ENCODE measurements around the gene STKLD1.
"Not testable (repeated sequence)": the region's sequence is repeated elsewhere in the genome, so short reads cannot be mapped to it uniquely, and the experiment has no call there.

The STKLD1 gene

GRCh38 chr9:133389562-133389961 lies 13.4 kb downstream of the STKLD1 start:
- no peak for TF ChIP-seq CTCF (IDR thresholded peaks at IDR 0.05; ENCODE audit: insufficient read depth, low read length, missing control alignments)
- CTCF ChIA-PET: interaction anchor here (1.2 to 1.4 kb wide), 3 partner anchors 11 to 16 kb away, joined by 3 read pairs; no protein-coding TSS in a partner anchor
- H3K4me3 ChIP-seq (ENCODE audit: low read depth, low read length): no peak overlapping the region
- DNase-seq (ENCODE audit: low read depth, low spot score): no peak
- POLR2A ChIA-PET: no interaction called here

DNA sequence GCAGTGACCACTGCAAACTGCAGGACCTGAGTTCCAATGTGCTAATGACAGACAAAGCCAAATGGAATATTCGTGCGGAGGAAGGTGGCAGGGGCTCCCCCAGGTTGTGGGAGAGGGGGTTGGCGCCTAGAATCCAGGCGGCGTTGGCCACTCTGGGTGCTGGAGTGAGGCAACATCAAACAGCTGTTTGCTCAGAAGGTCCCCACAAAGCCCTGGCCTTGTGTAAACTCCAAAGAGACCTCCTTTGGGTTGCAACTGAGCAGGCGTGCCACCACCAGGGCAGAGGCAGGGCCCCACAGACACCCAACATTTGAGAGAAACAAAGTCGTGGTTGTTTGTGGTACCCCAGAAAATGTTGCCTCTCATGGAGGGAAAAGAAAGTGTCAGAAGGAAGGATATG lies 14.5 kb downstream of the STKLD1 start:
- POLR2A ChIA-PET: no interaction called here
- CTCF ChIA-PET: no interaction called here
- no peak for TF ChIP-seq CTCF (IDR thresholded peaks at IDR 0.05; ENCODE audit: insufficient read depth, low read length, missing control alignments)
- no peak for DNase-seq (ENCODE audit: low read depth, low spot score)
- H3K4me3 ChIP-seq (ENCODE audit: low read depth, low read length): no peak overlapping the region

GRCh38 chr9:133391449-133391848 lies 15.3 kb downstream of the STKLD1 start:
- CTCF ChIA-PET; POLR2A ChIA-PET; H3K4me3 ChIP-seq (ENCODE audit: low read depth, low read length): not testable (repeated sequence)

DNA sequence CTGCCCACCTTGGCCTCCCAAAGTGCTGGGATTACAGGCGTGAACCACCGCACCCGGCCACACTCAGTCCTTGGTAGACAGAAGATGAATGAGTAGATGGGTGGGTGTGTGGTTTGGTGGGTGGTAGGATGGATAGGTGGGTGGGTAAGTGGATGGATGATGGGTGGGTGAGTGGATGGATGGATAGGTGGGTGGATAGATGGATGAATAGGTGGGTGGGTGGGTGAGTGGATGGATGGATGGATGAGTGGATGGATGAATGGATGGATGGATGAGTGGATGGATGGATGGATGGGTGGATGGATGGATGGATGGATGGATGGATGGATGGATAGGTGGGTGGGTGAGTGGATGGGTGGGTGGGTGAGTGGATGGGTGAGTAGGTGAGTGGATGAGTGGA lies 16.1 kb downstream of the STKLD1 start:
- POLR2A ChIA-PET; CTCF ChIA-PET; DNase-seq (ENCODE audit: low read depth, low spot score); H3K4me3 ChIP-seq (ENCODE audit: low read depth, low read length): not testable (repeated sequence)

More at GRCh38 chr9:133391449-133391848, 15.3 kb downstream of the STKLD1 start:
- not testable (repeated sequence) for DNase-seq (ENCODE audit: low read depth, low spot score)

GRCh38 chr9:133393399-133393798 lies 17.2 kb downstream of the STKLD1 start:
- ChIA-PET POLR2A (no interaction called here), CTCF (no interaction called here)
- no peak for TF ChIP-seq CTCF (IDR thresholded peaks at IDR 0.05; ENCODE audit: insufficient read depth, low read length, missing control alignments)

DNA sequence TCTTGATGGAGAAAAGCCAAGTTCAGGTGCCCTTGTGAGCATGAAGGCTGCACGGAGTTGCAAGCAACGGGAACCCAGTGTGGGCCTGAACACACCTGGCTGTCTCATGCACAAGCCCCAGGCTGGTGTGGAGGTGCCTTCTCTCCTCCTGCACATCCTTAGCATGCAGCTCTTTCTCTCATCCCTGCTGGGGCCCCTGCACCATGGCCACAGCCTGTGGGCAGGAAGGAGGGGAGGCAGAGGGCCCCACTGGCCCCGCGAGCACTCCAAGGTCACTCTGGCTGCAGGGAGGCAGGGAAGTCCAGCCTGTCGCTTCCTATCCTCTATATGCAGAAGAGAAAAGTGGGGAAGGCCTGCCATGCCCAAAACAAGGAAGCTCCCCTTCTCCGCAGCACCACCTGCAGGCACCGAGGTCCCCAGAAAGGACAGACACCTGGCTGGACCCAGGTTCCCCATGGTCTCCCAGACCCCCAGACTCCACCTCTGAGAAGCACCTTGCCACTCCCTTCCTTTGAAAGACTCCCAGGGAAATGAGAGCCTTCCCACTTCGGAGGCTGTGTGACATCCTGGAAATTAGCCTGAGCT lies 18.6 kb downstream of the STKLD1 start:
- TF ChIP-seq CTCF (IDR thresholded peaks at IDR 0.05; ENCODE audit: insufficient read depth, low read length, missing control alignments): no peak
- ChIA-PET POLR2A (no interaction called here), CTCF (interaction anchor here (1.2 to 1.7 kb wide), 3 partner anchors 8 to 13 kb away, joined by 3 to 5 read pairs (median 4); no protein-coding TSS in a partner anchor)
- no peak overlapping the region for H3K4me3 ChIP-seq (ENCODE audit: low read depth, low read length)
- no peak for DNase-seq (ENCODE audit: low read depth, low spot score)

More at GRCh38 chr9:133393399-133393798, 17.2 kb downstream of the STKLD1 start:
- no peak overlapping the region for H3K4me3 ChIP-seq (ENCODE audit: low read depth, low read length)
- no peak for DNase-seq (ENCODE audit: low read depth, low spot score)

DNA sequence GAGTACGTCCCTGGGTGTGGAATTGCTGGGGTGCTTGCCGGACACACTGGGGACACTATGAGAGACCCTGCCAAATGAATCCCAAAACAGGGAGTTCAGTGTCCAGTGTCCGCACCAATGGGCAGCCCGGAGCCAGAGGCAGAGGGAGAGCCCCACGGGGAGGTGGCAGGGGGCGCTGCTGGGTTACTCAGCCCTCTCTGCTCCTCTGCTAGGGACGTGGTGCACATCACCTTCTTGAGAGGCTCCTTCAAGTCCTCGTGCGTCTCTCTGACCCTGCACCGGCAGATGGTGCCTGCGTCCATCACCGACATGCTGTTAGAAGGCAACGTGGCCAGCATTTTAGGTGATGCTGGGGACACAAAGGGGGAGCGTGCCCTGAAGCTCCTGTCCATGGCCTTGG lies 20.8 kb downstream of the STKLD1 start:
- no peak for DNase-seq (ENCODE audit: low read depth, low spot score)
- CTCF ChIA-PET: interaction anchor here (0.8 to 1.7 kb wide), 4 partner anchors 9 to 90 kb away, joined by 3 to 5 read pairs (median 4); no protein-coding TSS in a partner anchor
- no peak overlapping the region for H3K4me3 ChIP-seq (ENCODE audit: low read depth, low read length)
- peak; percentile 50 for TF ChIP-seq CTCF (IDR thresholded peaks at IDR 0.05; ENCODE audit: insufficient read depth, low read length, missing control alignments)
- POLR2A ChIA-PET: no interaction called here

All from AG04449 (cell line).